IMR-90 (cell line): Measurements from ENCODE around the gene FMN1. TPM values are rescaled to one million over a fixed set of nuclear protein-coding genes. Genes with fewer than 3 reads are reported as not detected.

ENCODE experiments used
- ATAC-seq: fragments of 200-7000 bp; cut with Tn5 transposase; 2 replicates; pipeline ENCODE4 v1.9.1; 2020; ENCODE audit warnings: low read depth, mild to moderate bottlenecking, moderate library complexity
- BruUV-seq: library from RNA; stranded (reverse); fragments of 400-500 nt; replicated peaks from 2 replicates; lab custom pipeline; 2021; lab: Mats Ljungman, UMichigan
- CTCF ChIA-PET: fragments of 300-600 bp; formaldehyde crosslinking; extraction: SDS; loops from one replicate; lab custom pipeline; 2021; ENCODE audit warnings: antibody characterized with exemption; lab: Yijun Ruan, JAX
- POLR2A ChIA-PET: fragments of 300-600 bp; sonication (Branson Sonifier 250); formaldehyde crosslinking; loops from one replicate; lab custom pipeline; 2022; ENCODE audit warnings: antibody characterized with exemption; ENCODE audit not compliant: unreplicated experiment; lab: Charles Lee
- DNase-seq: peaks from one replicate; pipeline ENCODE4 v3.0.0; 2013
- H2AFZ ChIP-seq: replicated peaks from 2 replicates; pipeline ENCODE3; 2013; ENCODE audit warnings: low read length, mild to moderate bottlenecking; ENCODE audit not compliant: poor library complexity
- H2AK5ac ChIP-seq: 2 replicates; pipeline ENCODE4 v1.6.1; 2013; ENCODE audit warnings: low read depth, low read length, inconsistent platforms
- H2AK9ac ChIP-seq: replicated peaks from 2 replicates; pipeline ENCODE3; 2013; ENCODE audit warnings: mild to moderate bottlenecking, low read depth, low read length, moderate library complexity; ENCODE audit not compliant: poor library complexity
- H2BK120ac ChIP-seq: 2 replicates; pipeline ENCODE4 v1.6.1; 2013; ENCODE audit warnings: low read depth, low read length, inconsistent platforms
- H2BK15ac ChIP-seq: 3 replicates; pipeline ENCODE4 v1.6.1; 2013; ENCODE audit warnings: low read depth, low read length, inconsistent platforms
- H2BK20ac ChIP-seq: 2 replicates; pipeline ENCODE4 v1.6.1; 2013; ENCODE audit warnings: low read depth, mild to moderate bottlenecking, inconsistent platforms, low read length, moderate library complexity
- H2BK5ac ChIP-seq: 2 replicates; pipeline ENCODE4 v1.6.1; 2013; ENCODE audit warnings: mild to moderate bottlenecking, low read depth, low read length, inconsistent platforms; ENCODE audit not compliant: poor library complexity, severe bottlenecking
- H3K14ac ChIP-seq: replicated peaks from 2 replicates; pipeline ENCODE4 v1.6.1; 2013; ENCODE audit warnings: low read depth, low read length, inconsistent platforms
- H3K18ac ChIP-seq: 2 replicates; pipeline ENCODE4 v1.6.1; 2013; ENCODE audit warnings: low read depth, low read length, control low read depth
- H3K23ac ChIP-seq: 2 replicates; pipeline ENCODE4 v1.6.1; 2013; ENCODE audit warnings: low read depth, low read length, inconsistent platforms
- H3K27ac ChIP-seq: 2 replicates; pipeline ENCODE4 v1.5.1; 2013; ENCODE audit warnings: mild to moderate bottlenecking, control low read depth, low read length; ENCODE audit not compliant: insufficient read depth
- H3K27me3 ChIP-seq: 2 replicates; pipeline ENCODE4 v1.6.1; 2013; ENCODE audit warnings: low read length; ENCODE audit not compliant: control insufficient read depth, insufficient read depth
- H3K36me3 ChIP-seq: 2 replicates; pipeline ENCODE4 v1.6.1; 2013; ENCODE audit warnings: low read length, mixed read lengths; ENCODE audit not compliant: control insufficient read depth, insufficient read depth
- H3K4ac ChIP-seq: 2 replicates; pipeline ENCODE4 v1.6.1; 2013; ENCODE audit warnings: low read depth, low read length, inconsistent platforms
- H3K4me1 ChIP-seq: 2 replicates; pipeline ENCODE4 v1.6.1; 2013; ENCODE audit warnings: low read length, mixed read lengths; ENCODE audit not compliant: control insufficient read depth, insufficient read depth
- H3K4me2 ChIP-seq: 2 replicates; pipeline ENCODE4 v1.6.1; 2013; ENCODE audit warnings: low read depth, mild to moderate bottlenecking, control low read depth, low read length, moderate library complexity
- H3K4me3 ChIP-seq: 2 replicates; pipeline ENCODE4 v1.5.1; 2013; ENCODE audit warnings: low read depth, mild to moderate bottlenecking, control low read depth, low read length, moderate library complexity; ENCODE audit not compliant: insufficient read depth
- H3K56ac ChIP-seq: 2 replicates; pipeline ENCODE4 v1.6.1; 2013; ENCODE audit warnings: low read length, inconsistent platforms; ENCODE audit not compliant: insufficient read depth; ENCODE audit errors: extremely low read depth
- H3K79me1 ChIP-seq, 2 experiments: 2 replicates each; pipeline ENCODE4 v1.6.1; 2013; ENCODE audit warnings: low read length in 2 of 2, inconsistent platforms in 1 of 2, low read depth in 1 of 2
- H3K9ac ChIP-seq: 2 replicates; pipeline ENCODE4 v1.6.1; 2013; ENCODE audit warnings: low read depth, low read length, control low read depth
- H3K9me1 ChIP-seq: 2 replicates; pipeline ENCODE4 v1.6.1; 2013; ENCODE audit warnings: low read length, inconsistent platforms; ENCODE audit not compliant: insufficient read depth
- H3K9me3 ChIP-seq: 2 replicates; pipeline ENCODE4 v1.6.1; 2013; ENCODE audit warnings: low read length; ENCODE audit not compliant: control insufficient read depth, insufficient read depth
- H4K20me1 ChIP-seq: 2 replicates; pipeline ENCODE4 v1.6.1; 2013; ENCODE audit warnings: low read length, inconsistent platforms; ENCODE audit not compliant: insufficient read depth
- H4K5ac ChIP-seq: 2 replicates; pipeline ENCODE4 v1.6.1; 2013; ENCODE audit warnings: mild to moderate bottlenecking, low read depth, low read length, control low read depth
- H4K8ac ChIP-seq, 2 experiments: 2 replicates each; pipeline ENCODE4 v1.6.1; 2013; ENCODE audit warnings: low read depth in 2 of 2, low read length in 2 of 2, control low read depth in 1 of 2, inconsistent platforms in 1 of 2
- H4K91ac ChIP-seq: 2 replicates; pipeline ENCODE4 v1.6.1; 2013; ENCODE audit warnings: low read depth, low read length, inconsistent platforms; ENCODE audit not compliant: insufficient read depth
- BHLHE40 ChIP-seq: fragments of 150-350 bp; IDR thresholded peaks from 2 replicates; pipeline ENCODE4 v1.6.1; 2016; ENCODE audit warnings: mild to moderate bottlenecking, low read depth, low read length
- CEBPB ChIP-seq: IDR thresholded peaks from 2 replicates; pipeline ENCODE4 v1.6.1; 2012; ENCODE audit warnings: low read depth, low read length, improper control_type of control experiment
- CHD1 ChIP-seq: IDR thresholded peaks from 2 replicates; pipeline ENCODE4 v1.6.1; 2012; ENCODE audit warnings: low read depth, low read length, improper control_type of control experiment
- CTCF ChIP-seq: conservative IDR thresholded peaks from 2 replicates; pipeline ENCODE4 v1.5.1; 2012; ENCODE audit warnings: mild to moderate bottlenecking, low read depth, low read length, improper control_type of control experiment
- FOS ChIP-seq: fragments of 150-350 bp; IDR thresholded peaks from 2 replicates; pipeline ENCODE4 v1.6.1; 2016; ENCODE audit warnings: low read depth, low read length
- MAFK ChIP-seq: IDR thresholded peaks from 2 replicates; pipeline ENCODE4 v1.6.1; 2012; ENCODE audit warnings: low read depth, low read length, improper control_type of control experiment
- NFE2L2 ChIP-seq: fragments of 150-350 bp; IDR thresholded peaks from 2 replicates; pipeline ENCODE4 v1.6.1; 2016; ENCODE audit warnings: low read depth, mild to moderate bottlenecking, low read length
- RAD21 ChIP-seq: IDR thresholded peaks from 2 replicates; pipeline ENCODE4 v1.6.1; 2012; ENCODE audit warnings: low read length, improper control_type of control experiment
- RFX5 ChIP-seq: IDR thresholded peaks from 2 replicates; pipeline ENCODE4 v1.8.0; 2012; ENCODE audit warnings: low read depth, mild to moderate bottlenecking, low read length, moderate library complexity
- SMC3 ChIP-seq: fragments of 150-350 bp; IDR thresholded peaks from 2 replicates; pipeline ENCODE4 v1.6.1; 2016; ENCODE audit warnings: low read depth, mild to moderate bottlenecking, antibody characterized with exemption, low read length, moderate library complexity
- USF2 ChIP-seq: fragments of 150-350 bp; IDR thresholded peaks from 2 replicates; pipeline ENCODE4 v1.6.1; 2017; ENCODE audit warnings: mild to moderate bottlenecking, antibody characterized with exemption, low read length, low read depth
- WGBS, 2 experiments: methylation state at CpG; one replicate each; pipeline versions ENCODE4 v1.1.5 to v1.1.7; 2013; ENCODE audit warnings: missing lambda C conversion rate in 2 of 2; ENCODE audit not compliant: insufficient read length in 1 of 2; ENCODE audit errors: extremely low coverage in 2 of 2; 5-methylcytosine and 5-hydroxymethylcytosine counted together
- dilution Hi-C: fragments of 300-500 bp; cut with HindIII; formaldehyde crosslinking; loops from one replicate; pipeline ENCODE4 v1.14.3; 2018; ENCODE audit warnings: low sequenced_read_pairs; ENCODE audit not compliant: unreplicated experiment
- in situ Hi-C: fragments of 300-500 bp; cut with MboI; formaldehyde crosslinking; loops from 3 replicates; pipeline ENCODE4 v1.14.3; 2019; ENCODE audit warnings: low sequenced_read_pairs, inconsistent platforms, mixed read lengths
- intact Hi-C: fragments of 100-400 bp; cut with micrococcal nuclease; formaldehyde crosslinking; loops from 2 replicates; pipeline ENCODE4 v1.10.0; 2022
- polyA plus RNA-seq, 3 experiments: library from polyadenylated mRNA; depleted of rRNA; stranded (reverse); fragments of >200 nt; gene quantifications; 2 replicates each; pipeline ENCODE4 v1.2.3, GENCODE V29; 2012; ENCODE audit warnings: low replicate concordance in 1 of 3
- total RNA-seq: library from RNA; depleted of rRNA; stranded (reverse); fragments of >200 nt; gene quantifications from 2 replicates; pipeline ENCODE4 v1.2.3, GENCODE V29; 2012

The FMN1 gene
- total and polyA plus RNA-seq, 2 of the 4 experiments (the other 2 are of a cell fraction): 7.3 to 17.6 TPM

GRCh38 chr15:32923176-32923575 is 271.3 kb downstream of the FMN1 start:
- peak overlapping the region; percentile 88 for H2AK5ac ChIP-seq
- H2BK120ac ChIP-seq: peak overlapping the region; percentile 97
- peak overlapping the region; percentile 90 for H3K27ac ChIP-seq
- DNase-seq (no peak), ATAC-seq (no peak)
- no peaks in the 10 kb centered on the region for H4K20me1 ChIP-seq
- dilution Hi-C loops (no loop called here), in situ Hi-C loops (no loop called here), intact Hi-C loops (no loop called here)
- peak overlapping the region; percentile 44; the same call in 1 of the 2 replicates for H3K56ac ChIP-seq
- H3K9me1 ChIP-seq: peaks cover 17% of the 10 kb centered on the region; the same call in 1 of the 2 replicates
- H3K79me1 ChIP-seq: peaks cover 35 to 60% of the 10 kb centered on the region in 2 experiments; a peak in 3 of 4 replicates
- H2AK9ac ChIP-seq: no peak overlapping the region
- peak overlapping the region; percentile 97 for H4K5ac ChIP-seq
- H3K4me1 ChIP-seq: peaks cover 32% of the 10 kb centered on the region
- peak overlapping the region; percentile 88 for H2BK20ac ChIP-seq
- ChIA-PET POLR2A (no interaction called here), CTCF (interaction anchor here (2.6 kb wide), 1 partner anchor 13 kb away, joined by 7 read pairs; no protein-coding TSS in a partner anchor)
- peak overlapping the region; percentile 76 for H3K14ac ChIP-seq
- H3K27me3 ChIP-seq: no peaks in the 10 kb centered on the region
- peak overlapping the region; percentile 55 to 84; a peak in 3 of 4 replicates for H4K8ac ChIP-seq
- peak overlapping the region; percentile 96 for H4K91ac ChIP-seq
- no TSS peak for BruUV-seq
- H2BK15ac ChIP-seq: peak overlapping the region; percentile 38; the same call in 2 of the 3 replicates
- peak overlapping the region; percentile 97 for H2BK5ac ChIP-seq
- peak overlapping the region; percentile 5 for H3K23ac ChIP-seq
- H3K9me3 ChIP-seq: no peaks in the 10 kb centered on the region
- no peak overlapping the region for H2AFZ ChIP-seq
- WGBS, 2 experiments: 80% methylated on average over 1 of the region's 5 CpGs; no CpG with 5 or more reads in 1 of the 2 experiments
- no peak overlapping the region; the same call in 1 of the 2 replicates for H3K9ac ChIP-seq
- TF ChIP-seq FOS (no peak), RAD21 (no peak), CEBPB (no peak), CHD1 (no peak), RFX5 (no peak), MAFK (no peak), USF2 (no peak), CTCF (no peak), SMC3 (no peak), BHLHE40 (no peak), NFE2L2 (no peak)
- H3K4me3 ChIP-seq: no peak overlapping the region
- H3K4ac ChIP-seq: peak overlapping the region; percentile 44
- no peak overlapping the region for H3K4me2 ChIP-seq
- H3K36me3 ChIP-seq: peaks cover 10% of the 10 kb centered on the region
- H3K18ac ChIP-seq: peak overlapping the region; percentile 97
